Endothelial cell of coronary artery (primary cell): Measurements from ENCODE around the gene SPRR2E. TPM values are rescaled to one million over a fixed set of nuclear protein-coding genes. Genes with fewer than 3 reads are reported as not detected.

Source experiments
- total RNA-seq: library from RNA; depleted of rRNA; stranded (reverse); fragments of >200 nt; gene quantifications from 2 replicates; pipeline ENCODE4 v1.2.3, GENCODE V29; 2014

Gene SPRR2E
- not detected in 2 replicates for total RNA-seq

GRCh38 chr1:153094426-153094825, at the start of gene SPRR2E:
SPRR2E (minus strand) TSS chr1:153094526; CDS start chr1:153093751, 775 bp downstream.

GRCh38 chr1:153113416-153113815, 19.1 kb upstream of the SPRR2E start, which contains the start of gene SPRR2F:
SPRR2F (minus strand) TSS chr1:153113516; CDS start chr1:153112733, 783 bp downstream.

GRCh38 chr1:153071511-153071910, 22.8 kb downstream of the SPRR2E start, which contains the start of gene SPRR2B:
SPRR2B (minus strand) TSS chr1:153071611; CDS start chr1:153070839, 772 bp downstream.

GRCh38 chr1:153057375-153057774, 37.0 kb downstream of the SPRR2E start, which contains the start of gene SPRR2A:
SPRR2A (minus strand) TSS chr1:153057512; CDS start chr1:153056735, 777 bp downstream.

Other genes starting within 250 kb of the SPRR2E start
- not detected in 2 replicates for gene LCE7A, start 234.5 kb downstream of the SPRR2E start, total RNA-seq
- not detected in 2 replicates for gene SMCP, start 216.2 kb downstream of the SPRR2E start, total RNA-seq
- not detected in 2 replicates for gene IVL, start 186.0 kb downstream of the SPRR2E start, total RNA-seq
- gene SPRR5, start 147.3 kb downstream of the SPRR2E start, total RNA-seq, result not detected in 2 replicates
- gene SPRR4, start 123.9 kb downstream of the SPRR2E start, total RNA-seq, result not detected in 2 replicates
- not detected in 2 replicates for gene SPRR1A, start 110.4 kb downstream of the SPRR2E start, total RNA-seq
- gene SPRR3, start 92.8 kb downstream of the SPRR2E start, total RNA-seq, result not detected in 2 replicates
- gene SPRR1B, start 63.3 kb downstream of the SPRR2E start, total RNA-seq, result not detected in 2 replicates
- gene SPRR2D, start 53.4 kb downstream of the SPRR2E start, total RNA-seq, result not detected in 2 replicates
- not detected in 2 replicates for gene SPRR2A, start 37.0 kb downstream of the SPRR2E start, total RNA-seq
- not detected in 2 replicates for gene SPRR2B, start 22.9 kb downstream of the SPRR2E start, total RNA-seq
- not detected in 2 replicates for gene SPRR2F, start 19.0 kb upstream of the SPRR2E start, total RNA-seq
- not detected in 2 replicates for gene SPRR2G, start 56.4 kb upstream of the SPRR2E start, total RNA-seq
- not detected in 2 replicates for gene LELP1, start 108.9 kb upstream of the SPRR2E start, total RNA-seq
- gene PRR9, start 123.1 kb upstream of the SPRR2E start, total RNA-seq, result not detected in 2 replicates
- not detected in 2 replicates for gene LORICRIN, start 165.2 kb upstream of the SPRR2E start, total RNA-seq
- gene PGLYRP3, start 218.4 kb upstream of the SPRR2E start, total RNA-seq, result not detected in 2 replicates